IPS DF 19.7 (cell line): Measurements from ENCODE around the gene MYEOV.

ENCODE experiments used
- DNase-seq: peaks from one replicate; pipeline ENCODE4 v3.0.0-alpha.2; 2013; ENCODE audit warnings: low read depth, low spot score

The MYEOV gene

GRCh38 chr11:69316956-69317355 lies 23.0 kb downstream of the MYEOV start:
- no peak for DNase-seq

GRCh38 chr11:69317401-69318092 lies 23.6 kb downstream of the MYEOV start:
- DNase-seq = no peak

GRCh38 chr11:69318093-69318420 lies 24.1 kb downstream of the MYEOV start:
- no peak for DNase-seq

- no peak for DNase-seq
These were observed 25.5 kb downstream of the MYEOV start for GRCh38 chr11:69319255-69320106.

- DNase-seq = no peak
These were observed 26.4 kb downstream of the MYEOV start for GRCh38 chr11:69320326-69320725.

- no peak for DNase-seq
These were observed 27.1 kb downstream of the MYEOV start for GRCh38 chr11:69320756-69321741.

GRCh38 chr11:69321877-69322361 lies 28.0 kb downstream of the MYEOV start:
- DNase-seq = no peak

- DNase-seq = no peak
These were observed 31.5 kb downstream of the MYEOV start for GRCh38 chr11:69325446-69325845.

DNA sequence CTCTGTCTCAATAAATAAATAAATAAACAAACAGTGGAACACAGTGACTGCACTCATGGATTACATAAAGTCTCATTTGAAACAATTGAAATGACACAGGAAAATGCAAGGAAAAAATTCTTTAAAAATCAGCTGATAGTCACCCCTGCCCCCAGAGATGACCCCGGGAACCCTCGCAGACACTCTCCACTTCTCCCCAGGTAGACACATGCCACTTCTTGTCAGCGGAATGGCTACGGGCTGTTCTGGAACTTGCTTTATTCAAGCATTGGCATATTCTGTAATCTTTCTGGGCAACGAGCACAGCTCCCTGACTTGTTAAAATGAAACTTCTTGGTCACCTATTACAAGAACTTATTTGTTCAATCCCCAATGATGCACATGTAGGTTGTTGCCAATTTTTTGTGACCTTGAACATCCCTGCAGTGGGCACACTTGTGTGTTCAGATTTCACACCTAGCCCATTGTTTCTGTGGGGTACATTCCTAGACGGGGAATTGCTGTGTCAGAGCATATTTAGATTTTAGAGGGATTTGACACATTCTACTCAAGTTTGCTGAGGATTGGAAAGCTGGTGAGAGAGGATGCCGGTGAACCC lies 32.8 kb downstream of the MYEOV start:
- DNase-seq = no peak

DNA sequence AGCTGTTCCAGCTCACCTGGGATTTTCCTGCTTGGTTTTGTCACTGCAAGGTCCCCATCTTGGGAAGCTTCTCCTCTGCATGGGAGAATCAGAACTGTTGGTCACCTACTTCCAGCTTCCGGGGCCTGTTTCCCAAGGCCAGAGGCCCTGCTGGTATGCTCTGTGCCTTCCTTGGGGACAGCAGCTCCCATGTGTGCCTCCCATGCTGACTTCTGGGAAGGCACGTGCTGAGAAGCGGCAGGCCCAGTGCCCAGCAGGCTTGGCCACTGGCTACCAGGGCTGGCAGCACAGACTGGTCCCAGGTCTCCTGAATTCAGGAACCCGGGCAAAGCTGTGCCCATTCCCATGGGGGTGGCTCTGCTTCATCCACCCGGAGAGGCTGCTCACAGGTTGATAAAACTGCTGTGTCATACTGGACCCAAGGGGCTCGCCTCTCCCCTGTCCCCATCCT lies 33.8 kb downstream of the MYEOV start:
- no peak for DNase-seq

- no peak for DNase-seq
These were observed 34.3 kb downstream of the MYEOV start for GRCh38 chr11:69328231-69328630.

GRCh38 chr11:69329581-69329980 lies 35.6 kb downstream of the MYEOV start:
- DNase-seq = no peak

DNA sequence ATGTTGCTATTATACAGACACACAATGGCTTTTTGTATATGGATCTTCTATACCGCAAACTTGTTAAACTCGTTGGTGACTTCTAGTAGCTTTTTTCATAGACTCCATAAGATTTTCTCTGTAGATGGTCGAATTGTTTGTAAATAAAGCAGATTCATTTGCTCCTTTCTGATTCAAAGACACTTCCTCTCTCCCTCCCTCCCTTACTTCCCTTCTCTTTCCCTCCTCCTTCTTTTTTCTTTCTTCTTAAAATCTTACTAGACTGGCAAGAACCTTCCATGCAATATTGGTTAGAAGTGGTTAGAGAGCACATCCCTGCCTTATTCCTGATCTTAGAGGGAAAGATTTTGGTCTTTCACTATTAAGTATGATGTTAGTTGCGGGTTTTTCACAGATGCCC lies 36.4 kb downstream of the MYEOV start:
- DNase-seq = no peak

GRCh38 chr11:69333149-69333710 lies 39.3 kb downstream of the MYEOV start:
- no peak for DNase-seq

DNA sequence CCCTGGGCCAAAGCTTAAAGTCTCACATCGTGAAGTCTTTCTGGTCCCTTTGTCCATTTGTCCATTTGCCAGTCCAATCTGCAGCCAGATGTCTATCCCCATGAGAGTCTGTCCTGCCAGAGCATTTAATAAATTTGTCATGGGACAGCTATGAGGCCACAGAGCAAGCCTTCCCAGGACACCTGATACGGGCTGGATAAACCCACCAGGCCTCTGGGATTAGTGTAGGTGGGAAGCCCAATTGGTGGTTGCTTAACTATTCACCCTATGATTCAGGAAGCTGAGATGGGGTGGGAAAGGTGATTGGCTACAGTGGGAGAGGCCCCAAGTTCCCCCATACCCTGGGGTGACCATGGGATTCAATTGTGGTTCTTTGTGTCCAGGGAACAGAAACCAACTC lies 39.9 kb downstream of the MYEOV start:
- no peak for DNase-seq

DNA sequence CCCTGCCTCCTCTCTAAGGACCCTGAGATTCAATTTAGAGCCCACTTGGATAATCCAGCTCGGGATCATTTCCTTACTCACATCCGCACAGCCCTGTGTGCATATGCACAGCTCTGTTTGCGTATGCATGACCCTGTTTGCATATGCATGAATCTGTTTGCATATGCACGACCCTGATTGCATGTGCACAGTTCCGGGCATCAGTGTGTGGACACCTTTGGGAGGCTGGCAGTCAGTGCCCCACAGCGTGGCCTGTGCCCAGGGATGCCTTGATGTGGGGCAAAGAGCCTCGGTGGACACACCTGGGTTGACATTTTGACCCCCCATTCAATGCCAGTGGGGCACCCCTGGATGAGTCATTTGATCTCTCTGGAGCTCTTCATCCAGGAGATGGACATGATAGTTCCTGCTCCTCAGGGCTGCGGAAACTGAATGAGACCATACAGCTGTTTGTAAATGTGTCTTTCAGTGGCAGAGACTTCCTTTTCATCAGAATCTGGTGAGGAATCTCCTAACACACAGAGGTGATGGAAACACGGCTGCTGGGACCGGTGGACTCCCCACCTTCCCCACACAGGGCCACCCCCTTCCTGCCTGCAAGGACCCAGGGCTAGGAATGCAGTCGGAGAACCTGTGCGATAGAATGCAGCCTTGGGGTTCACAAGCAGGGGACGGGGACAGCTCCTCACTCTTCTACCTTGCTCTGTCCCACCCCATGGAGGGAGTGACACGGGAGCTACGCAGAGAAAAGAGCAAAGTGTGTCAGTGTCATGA lies 41.2 kb downstream of the MYEOV start:
- DNase-seq = no peak

GRCh38 chr11:69335781-69336405 lies 41.9 kb downstream of the MYEOV start:
- DNase-seq = no peak

DNA sequence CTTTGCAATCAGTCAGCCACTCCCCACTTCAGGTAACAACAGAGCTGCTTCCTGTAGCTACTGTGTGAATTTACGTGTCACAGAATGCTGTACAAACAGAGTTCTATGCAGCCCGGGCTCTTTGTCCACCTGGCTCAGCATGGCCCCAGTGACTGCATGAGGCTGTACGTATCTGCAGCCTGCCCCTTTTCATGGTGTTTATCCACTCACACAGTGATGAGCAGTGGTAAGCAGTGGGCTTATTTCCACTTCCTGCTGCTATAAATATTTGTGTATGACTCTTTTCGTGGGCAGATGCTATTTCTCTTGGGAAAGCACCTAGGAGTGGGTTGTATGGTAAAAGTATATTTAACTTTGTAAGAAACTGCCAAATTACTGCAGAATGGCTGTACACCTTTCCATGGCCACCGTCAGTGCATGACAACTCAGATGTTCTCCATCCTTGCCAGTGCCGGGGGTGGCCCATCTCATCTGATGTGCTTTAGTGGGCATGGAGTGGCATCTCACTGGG lies 43.3 kb downstream of the MYEOV start:
- no peak for DNase-seq

GRCh38 chr11:69339041-69339733 lies 45.2 kb downstream of the MYEOV start:
- DNase-seq = no peak
